Loucy (cell line): ENCODE data around the gene SRGAP2C.
"Not testable (repeated sequence)": the region's sequence is repeated elsewhere in the genome, so short reads cannot be mapped to it uniquely, and the experiment has no call there.

ENCODE experiments used
- EZH2phosphoT487 ChIP-seq: fragments of 200-600 bp; IDR thresholded peaks from 2 replicates; pipeline ENCODE4 v1.6.1; 2018; ENCODE audit warnings: antibody characterized with exemption, mild to moderate bottlenecking, moderate library complexity, borderline replicate concordance
- TF ChIP-seq, protein P1 (sequence below): fragments of 200-600 bp; sonication (generic); conservative IDR thresholded peaks from 2 replicates; pipeline ENCODE4 v1.5.1; 2014; ENCODE audit warnings: mild to moderate bottlenecking, antibody characterized with exemption, low read length

DNA sequence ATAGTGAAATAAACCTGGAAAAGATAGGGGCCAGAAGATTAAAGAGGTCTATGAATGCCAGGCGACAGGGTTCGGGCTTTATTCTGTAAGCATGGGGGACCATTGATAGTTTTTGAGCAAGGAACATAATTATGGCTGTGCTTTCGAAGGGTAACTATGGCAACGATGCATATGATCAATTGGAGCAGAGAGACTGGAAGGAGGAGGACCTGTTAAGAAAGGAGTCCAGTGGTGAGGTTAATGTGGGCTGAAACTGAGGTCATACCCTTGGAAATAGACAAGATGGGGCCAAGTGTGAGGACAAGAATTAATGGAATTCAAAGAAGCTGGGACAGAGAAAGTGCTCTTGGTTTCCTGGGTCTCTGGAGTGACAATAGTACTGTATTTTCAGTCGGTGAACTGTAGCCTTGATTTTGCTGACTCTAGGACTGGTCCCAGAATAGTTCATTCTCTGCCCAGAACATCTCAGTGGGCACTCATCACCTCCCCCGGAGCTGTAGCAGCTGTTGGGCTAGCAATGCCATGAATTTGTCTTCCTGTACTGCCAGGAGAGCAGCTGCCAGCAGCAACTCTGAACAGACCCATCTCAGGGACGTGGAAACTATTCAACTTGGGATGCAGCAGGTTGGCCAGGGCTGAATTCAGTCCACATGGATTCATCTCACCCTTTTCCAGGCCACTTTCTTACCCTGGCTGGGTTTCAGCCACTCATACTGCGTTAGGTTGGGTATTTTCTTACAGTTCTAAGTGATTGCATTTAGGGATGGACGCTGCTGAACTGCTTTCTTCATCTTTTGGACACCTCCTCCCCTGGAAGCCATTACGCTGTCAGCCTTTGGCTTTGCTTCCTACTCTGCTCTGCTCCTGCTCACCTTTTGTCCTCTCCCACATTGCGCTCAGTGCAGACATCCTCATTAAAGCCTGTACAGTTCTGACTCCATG is 108.8 kb downstream of the SRGAP2C start:
- TF ChIP-seq, protein P1, sequence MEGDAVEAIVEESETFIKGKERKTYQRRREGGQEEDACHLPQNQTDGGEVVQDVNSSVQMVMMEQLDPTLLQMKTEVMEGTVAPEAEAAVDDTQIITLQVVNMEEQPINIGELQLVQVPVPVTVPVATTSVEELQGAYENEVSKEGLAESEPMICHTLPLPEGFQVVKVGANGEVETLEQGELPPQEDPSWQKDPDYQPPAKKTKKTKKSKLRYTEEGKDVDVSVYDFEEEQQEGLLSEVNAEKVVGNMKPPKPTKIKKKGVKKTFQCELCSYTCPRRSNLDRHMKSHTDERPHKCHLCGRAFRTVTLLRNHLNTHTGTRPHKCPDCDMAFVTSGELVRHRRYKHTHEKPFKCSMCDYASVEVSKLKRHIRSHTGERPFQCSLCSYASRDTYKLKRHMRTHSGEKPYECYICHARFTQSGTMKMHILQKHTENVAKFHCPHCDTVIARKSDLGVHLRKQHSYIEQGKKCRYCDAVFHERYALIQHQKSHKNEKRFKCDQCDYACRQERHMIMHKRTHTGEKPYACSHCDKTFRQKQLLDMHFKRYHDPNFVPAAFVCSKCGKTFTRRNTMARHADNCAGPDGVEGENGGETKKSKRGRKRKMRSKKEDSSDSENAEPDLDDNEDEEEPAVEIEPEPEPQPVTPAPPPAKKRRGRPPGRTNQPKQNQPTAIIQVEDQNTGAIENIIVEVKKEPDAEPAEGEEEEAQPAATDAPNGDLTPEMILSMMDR, result not testable (repeated sequence)
- TF ChIP-seq EZH2phosphoT487, result not testable (repeated sequence)
